ENCODE data around the gene PLEKHA7. TPM values are rescaled to one million over a fixed set of nuclear protein-coding genes. Genes with fewer than 3 reads are reported as not detected.

PLEKHA7 gene
- total and polyA plus RNA-seq, 5 donors from 2014 or later = 0.48 to 1.8 (median 0.73) TPM

DNA sequence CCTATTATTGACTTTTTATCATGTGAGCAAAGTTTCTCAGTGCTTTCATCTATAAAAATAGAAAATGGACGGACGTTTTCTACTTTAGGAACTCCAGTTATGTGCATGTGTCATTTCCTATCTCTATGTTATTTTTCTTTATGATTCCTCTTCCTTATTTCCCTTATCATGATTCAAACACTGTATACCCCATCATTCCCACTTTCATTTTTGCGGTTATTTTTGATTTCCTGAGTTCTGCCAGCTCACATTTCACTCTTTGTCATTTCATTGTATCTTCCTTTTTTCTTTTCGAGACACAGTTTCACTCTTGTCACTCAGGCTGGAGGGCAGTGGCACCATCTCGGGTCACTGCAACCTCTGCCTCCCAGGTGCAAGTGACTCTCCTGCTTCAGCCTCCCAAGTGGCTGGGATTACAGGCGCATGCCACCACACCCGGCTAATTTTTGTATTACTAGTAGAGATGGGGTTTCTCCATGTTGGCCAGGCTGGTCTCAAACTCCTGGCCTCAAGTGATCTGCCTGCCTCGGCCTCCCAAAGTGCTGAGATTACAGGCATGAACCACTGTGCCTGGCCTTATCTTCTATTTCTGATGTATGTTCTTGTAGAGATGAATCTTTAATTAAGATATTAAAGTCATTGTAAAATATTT lies 254.2 kb downstream of the PLEKHA7 start:
- Mint-ChIP-seq H3K27me3 (peaks cover 4% of the 10 kb centered on the region), H3K36me3 (peaks cover 25% of the 10 kb centered on the region), H3K27ac (peak overlapping the region in 2 of 3 donors; percentile 27 to 53), H3K4me3 (peak overlapping the region in 1 of 4 donors; percentile 86), H3K9me3 (no peaks in the 10 kb centered on the region), H3K4me1 (peaks cover 0 to 18% (median 9%) of the 10 kb centered on the region in 4 donors)
- no peak overlapping the region for H3K4me3 ChIP-seq (ENCODE audit: low read depth, low read length)
- ATAC-seq (ENCODE audit: low read depth in 2 of 2) (no peak), DNase-seq (no peak)
- H3K27ac ChIP-seq (ENCODE audit: insufficient read depth, low read length, poor library complexity, severe bottlenecking) = peak overlapping the region; percentile 30
- H3K27me3 ChIP-seq (ENCODE audit: control insufficient read depth, insufficient read depth, low read length) = no peaks in the 10 kb centered on the region
- peaks cover 27% of the 10 kb centered on the region for H3K36me3 ChIP-seq (ENCODE audit: control insufficient read depth, insufficient read depth, low read length)
- no peaks in the 10 kb centered on the region for H3K4me1 ChIP-seq (ENCODE audit: control insufficient read depth, insufficient read depth, low read length, poor library complexity, severe bottlenecking)
- H3K9me3 ChIP-seq (ENCODE audit: control insufficient read depth in 2 of 2, low read length in 2 of 2) = no peaks in the 10 kb centered on the region

DNA sequence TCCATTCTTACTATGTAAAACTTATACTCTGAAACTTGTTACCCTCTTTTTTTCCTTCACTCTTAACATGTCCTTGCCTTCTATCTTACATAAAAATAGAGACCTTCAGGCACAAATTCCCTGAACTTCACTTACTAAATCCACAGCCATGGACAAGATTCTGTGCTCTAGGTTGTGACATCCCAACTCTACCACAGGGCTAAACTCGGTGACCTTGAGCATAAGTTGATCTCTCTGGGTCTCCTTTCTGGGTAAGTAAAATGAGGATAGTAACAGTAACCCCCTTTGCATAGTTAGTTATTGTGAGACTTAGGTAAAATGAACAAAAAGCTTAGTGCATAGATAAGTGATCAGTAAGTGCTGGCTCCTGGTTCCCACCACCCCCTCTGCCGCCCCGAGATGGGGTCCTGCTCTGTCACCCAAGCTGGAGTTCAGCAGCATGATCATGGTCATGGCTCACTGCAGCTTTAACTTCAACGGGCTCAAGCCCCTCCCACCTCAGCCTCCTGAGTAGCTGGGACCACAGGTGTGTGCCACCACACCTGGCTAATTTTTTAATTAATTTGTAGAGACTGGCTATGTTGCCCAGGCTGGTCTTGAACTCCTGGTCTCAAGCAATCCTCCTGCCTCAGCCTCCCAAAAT lies 255.7 kb downstream of the PLEKHA7 start:
- no peak overlapping the region for H3K27ac ChIP-seq (ENCODE audit: insufficient read depth, low read length, poor library complexity, severe bottlenecking)
- ATAC-seq (ENCODE audit: low read depth in 2 of 2) = no peak
- H3K36me3 Mint-ChIP-seq = peaks cover 33% of the 10 kb centered on the region

DNA sequence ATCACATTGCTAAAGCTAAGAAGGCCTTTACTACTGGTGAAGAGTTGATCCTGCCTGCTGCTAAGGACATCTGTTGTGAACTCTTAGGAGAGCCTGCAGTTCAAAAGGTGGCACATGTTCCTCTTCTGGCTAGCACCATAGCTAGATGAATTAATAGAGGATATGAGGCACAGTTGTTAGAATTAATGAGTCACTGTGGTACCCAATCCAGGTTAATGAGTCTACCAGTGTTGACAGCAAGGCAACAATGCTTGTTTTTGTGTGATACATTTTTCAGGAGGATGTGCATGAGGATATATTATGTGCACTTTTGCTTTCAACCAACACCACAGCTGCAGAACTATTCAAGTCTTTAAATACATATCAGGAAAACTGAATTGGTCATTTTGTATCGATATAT lies 263.8 kb downstream of the PLEKHA7 start:
- Histone ChIP-seq H3K27ac (ENCODE audit: insufficient read depth, low read length, poor library complexity, severe bottlenecking) (no peak overlapping the region), H3K4me1 (ENCODE audit: control insufficient read depth, insufficient read depth, low read length, poor library complexity, severe bottlenecking) (peaks cover 5% of the 10 kb centered on the region), H3K36me3 (ENCODE audit: control insufficient read depth, insufficient read depth, low read length) (peaks cover 96% of the 10 kb centered on the region), H3K9me3 (ENCODE audit: control insufficient read depth in 2 of 2, low read length in 2 of 2) (no peaks in the 10 kb centered on the region), H3K27me3 (ENCODE audit: control insufficient read depth, insufficient read depth, low read length) (no peaks in the 10 kb centered on the region), H3K4me3 (ENCODE audit: low read depth, low read length) (no peak overlapping the region)
- Mint-ChIP-seq H3K4me3 (no peak overlapping the region), H3K27ac (peak overlapping the region in 2 of 3 donors; percentile 9 to 69), H3K27me3 (no peaks in the 10 kb centered on the region), H3K9me3 (peaks cover 0 to 1% (median 0%) of the 10 kb centered on the region in 7 donors), H3K4me1 (peaks cover 23 to 43% (median 29%) of the 10 kb centered on the region in 4 donors), H3K36me3 (peaks cover 58% of the 10 kb centered on the region)
- ATAC-seq (ENCODE audit: low read depth in 2 of 2) = no peak
- DNase-seq = no peak

More for the DNA sequence above, 255.7 kb downstream of the PLEKHA7 start:
- Histone ChIP-seq H3K4me3 (ENCODE audit: low read depth, low read length) (no peak overlapping the region), H3K9me3 (ENCODE audit: control insufficient read depth in 2 of 2, low read length in 2 of 2) (no peaks in the 10 kb centered on the region), H3K27me3 (ENCODE audit: control insufficient read depth, insufficient read depth, low read length) (no peaks in the 10 kb centered on the region), H3K4me1 (ENCODE audit: control insufficient read depth, insufficient read depth, low read length, poor library complexity, severe bottlenecking) (no peaks in the 10 kb centered on the region), H3K36me3 (ENCODE audit: control insufficient read depth, insufficient read depth, low read length) (peaks cover 39% of the 10 kb centered on the region)
- Mint-ChIP-seq H3K4me1 (peaks cover 4 to 18% (median 9%) of the 10 kb centered on the region in 4 donors), H3K27me3 (no peaks in the 10 kb centered on the region), H3K9me3 (peaks cover 0 to 1% (median 0%) of the 10 kb centered on the region in 7 donors), H3K4me3 (no peak overlapping the region), H3K27ac (peak overlapping the region in 1 of 3 donors; percentile 2)
- DNase-seq = no peak

DNA sequence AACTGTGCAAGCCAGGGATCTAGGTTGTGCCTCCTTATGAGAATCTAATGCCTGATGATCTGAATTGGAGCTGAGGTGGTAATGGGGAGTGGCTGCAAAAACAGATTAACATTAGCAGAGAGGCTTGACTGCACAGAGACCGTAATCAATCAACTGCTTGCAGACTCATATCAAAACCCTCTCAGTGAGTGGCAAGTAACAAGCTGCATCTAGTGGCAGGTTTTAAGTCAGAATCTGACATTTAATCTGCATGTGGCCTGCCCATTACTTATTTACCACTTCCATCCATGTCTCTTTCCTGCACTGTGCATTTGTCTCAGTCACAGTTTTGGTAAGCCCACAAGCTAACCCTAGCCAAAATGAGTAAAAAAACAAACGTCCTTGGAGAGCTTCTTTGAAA lies 264.5 kb downstream of the PLEKHA7 start:
- ATAC-seq (ENCODE audit: low read depth in 2 of 2) (no peak), DNase-seq (peak in 1 of 3 donors; percentile 13)
- no peaks in the 10 kb centered on the region for H3K9me3 ChIP-seq (ENCODE audit: control insufficient read depth in 2 of 2, low read length in 2 of 2)
- H3K27me3 Mint-ChIP-seq = no peaks in the 10 kb centered on the region
- peaks cover 27 to 50% (median 37%) of the 10 kb centered on the region in 4 donors for H3K4me1 Mint-ChIP-seq
- H3K27ac ChIP-seq (ENCODE audit: insufficient read depth, low read length, poor library complexity, severe bottlenecking) = no peak overlapping the region
- H3K4me1 ChIP-seq (ENCODE audit: control insufficient read depth, insufficient read depth, low read length, poor library complexity, severe bottlenecking) = peaks cover 10% of the 10 kb centered on the region
- no peak overlapping the region for H3K4me3 ChIP-seq (ENCODE audit: low read depth, low read length)
- H3K27me3 ChIP-seq (ENCODE audit: control insufficient read depth, insufficient read depth, low read length) = no peaks in the 10 kb centered on the region
- H3K4me3 Mint-ChIP-seq = no peak overlapping the region
- peak overlapping the region in 1 of 3 donors; percentile 49 for H3K27ac Mint-ChIP-seq
- peaks cover 63% of the 10 kb centered on the region for H3K36me3 Mint-ChIP-seq
- peaks cover 95% of the 10 kb centered on the region for H3K36me3 ChIP-seq (ENCODE audit: control insufficient read depth, insufficient read depth, low read length)
- H3K9me3 Mint-ChIP-seq = peaks cover 0 to 1% (median 0%) of the 10 kb centered on the region in 7 donors

DNA sequence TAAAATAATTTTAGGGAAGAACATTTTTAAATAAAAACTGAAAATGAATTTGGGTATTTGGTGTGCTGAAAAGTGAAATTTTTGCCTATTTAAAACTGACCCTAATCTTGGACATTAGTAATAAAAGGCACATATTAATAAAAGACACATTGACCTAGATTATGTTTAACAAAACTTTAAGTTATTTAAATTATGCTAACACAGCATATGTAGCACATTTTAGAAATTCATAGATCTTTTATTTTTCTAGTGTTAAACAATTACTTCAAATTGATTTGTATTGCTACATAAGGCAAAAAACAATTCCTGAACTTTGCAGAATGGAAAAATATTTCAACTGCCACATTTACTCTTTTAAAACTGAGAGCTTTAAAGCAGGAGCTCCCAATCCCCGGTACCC lies 265.1 kb downstream of the PLEKHA7 start:
- ATAC-seq (ENCODE audit: low read depth in 2 of 2) (no peak), DNase-seq (no peak)
- Mint-ChIP-seq H3K27me3 (no peaks in the 10 kb centered on the region), H3K4me1 (peaks cover 29 to 56% (median 42%) of the 10 kb centered on the region in 4 donors), H3K9me3 (peaks cover 0 to 1% (median 0%) of the 10 kb centered on the region in 7 donors), H3K36me3 (peaks cover 62% of the 10 kb centered on the region), H3K4me3 (no peak overlapping the region), H3K27ac (peak overlapping the region in 1 of 3 donors; percentile 49)
- H3K9me3 ChIP-seq (ENCODE audit: control insufficient read depth in 2 of 2, low read length in 2 of 2) = no peaks in the 10 kb centered on the region
- no peaks in the 10 kb centered on the region for H3K27me3 ChIP-seq (ENCODE audit: control insufficient read depth, insufficient read depth, low read length)
- H3K4me1 ChIP-seq (ENCODE audit: control insufficient read depth, insufficient read depth, low read length, poor library complexity, severe bottlenecking) = peaks cover 14% of the 10 kb centered on the region
- H3K27ac ChIP-seq (ENCODE audit: insufficient read depth, low read length, poor library complexity, severe bottlenecking) = peak overlapping the region; percentile 15
- H3K4me3 ChIP-seq (ENCODE audit: low read depth, low read length) = no peak overlapping the region
- H3K36me3 ChIP-seq (ENCODE audit: control insufficient read depth, insufficient read depth, low read length) = peaks cover 98% of the 10 kb centered on the region

DNA sequence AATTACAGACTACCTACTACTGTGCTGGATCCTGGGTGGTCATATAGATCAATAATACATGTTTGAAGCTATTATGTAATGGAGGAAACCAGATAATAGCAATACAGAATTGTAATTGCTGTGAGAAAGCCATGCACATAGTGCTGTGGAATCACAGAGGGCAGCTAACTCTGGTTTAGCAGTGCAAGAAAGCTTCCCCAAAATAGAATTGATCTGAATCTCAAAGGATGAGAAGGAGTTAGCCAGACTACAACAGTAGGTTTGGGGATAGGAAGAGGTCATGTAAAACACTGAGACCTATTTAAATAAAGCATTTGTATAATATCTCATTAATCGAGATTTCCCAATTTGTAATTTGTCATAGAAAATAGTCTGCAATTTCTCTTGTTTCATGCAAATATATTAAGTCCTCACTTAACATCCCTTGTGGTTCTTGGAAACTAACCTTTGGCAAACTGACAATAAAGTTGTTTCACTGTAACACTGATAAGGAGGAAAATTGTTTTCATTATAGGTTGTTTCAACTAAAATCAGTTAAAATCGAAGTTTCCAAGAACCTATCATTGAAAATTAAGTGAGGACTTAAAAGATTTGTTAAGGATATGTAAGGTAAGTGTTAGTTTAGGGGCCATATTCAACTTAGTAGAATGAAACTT lies 268.1 kb downstream of the PLEKHA7 start:
- ATAC-seq (ENCODE audit: low read depth in 2 of 2) = no peak
- peaks cover 85% of the 10 kb centered on the region for H3K36me3 ChIP-seq (ENCODE audit: control insufficient read depth, insufficient read depth, low read length)
- H3K4me3 ChIP-seq (ENCODE audit: low read depth, low read length) = no peak overlapping the region
- H3K9me3 ChIP-seq (ENCODE audit: control insufficient read depth in 2 of 2, low read length in 2 of 2) = no peaks in the 10 kb centered on the region
- H3K27me3 ChIP-seq (ENCODE audit: control insufficient read depth, insufficient read depth, low read length) = no peaks in the 10 kb centered on the region
- H3K9me3 Mint-ChIP-seq = no peaks in the 10 kb centered on the region
- peaks cover 40% of the 10 kb centered on the region for H3K4me1 ChIP-seq (ENCODE audit: control insufficient read depth, insufficient read depth, low read length, poor library complexity, severe bottlenecking)
- peaks cover 53% of the 10 kb centered on the region for H3K36me3 Mint-ChIP-seq
- H3K27me3 Mint-ChIP-seq = no peaks in the 10 kb centered on the region
- peak overlapping the region in 1 of 3 donors; percentile 61 for H3K27ac Mint-ChIP-seq
- peak overlapping the region in 1 of 4 donors; percentile 12 for H3K4me3 Mint-ChIP-seq
- peaks cover 42 to 78% (median 52%) of the 10 kb centered on the region in 4 donors for H3K4me1 Mint-ChIP-seq
- no peak for DNase-seq
- H3K27ac ChIP-seq (ENCODE audit: insufficient read depth, low read length, poor library complexity, severe bottlenecking) = no peak overlapping the region

DNA sequence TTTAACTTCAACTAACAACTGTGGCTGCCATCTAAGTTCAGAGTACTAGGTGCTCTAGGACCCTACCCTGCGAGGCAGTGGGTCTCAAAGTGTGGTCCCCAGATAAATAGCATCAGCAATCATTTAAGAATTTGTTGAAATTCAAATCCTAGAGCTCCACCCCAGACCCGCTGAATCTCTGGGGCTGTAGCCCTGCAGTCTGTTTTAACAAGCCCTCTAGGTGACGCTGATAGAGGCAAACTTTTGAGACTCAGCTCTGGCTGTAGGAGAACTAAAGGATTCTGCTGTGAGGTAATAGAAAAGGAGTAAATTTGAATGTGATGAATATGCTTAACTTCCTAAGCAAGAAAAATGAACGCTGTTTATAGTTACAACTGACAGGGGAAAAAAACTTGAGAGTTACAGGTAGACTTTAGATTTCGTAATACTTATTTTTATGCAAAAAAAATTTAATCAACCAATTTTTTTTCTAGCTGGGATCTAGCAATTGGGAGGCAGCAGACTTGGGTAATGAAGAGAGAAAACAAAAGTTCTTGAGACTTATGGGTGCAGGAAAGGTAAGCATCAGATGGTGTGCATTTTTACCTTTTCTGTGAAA lies 270.0 kb downstream of the PLEKHA7 start:
- no peak overlapping the region for H3K27ac ChIP-seq (ENCODE audit: insufficient read depth, low read length, poor library complexity, severe bottlenecking)
- DNase-seq (no peak), ATAC-seq (ENCODE audit: low read depth in 2 of 2) (no peak)
- Mint-ChIP-seq H3K9me3 (no peaks in the 10 kb centered on the region), H3K4me3 (peak overlapping the region in 2 of 4 donors; percentile 29 to 54), H3K27me3 (no peaks in the 10 kb centered on the region), H3K36me3 (peaks cover 37% of the 10 kb centered on the region), H3K27ac (peak overlapping the region in 1 of 3 donors; percentile 33), H3K4me1 (peaks cover 43 to 67% (median 49%) of the 10 kb centered on the region in 4 donors)
- no peaks in the 10 kb centered on the region for H3K27me3 ChIP-seq (ENCODE audit: control insufficient read depth, insufficient read depth, low read length)
- H3K9me3 ChIP-seq (ENCODE audit: control insufficient read depth in 2 of 2, low read length in 2 of 2) = no peaks in the 10 kb centered on the region
- H3K4me3 ChIP-seq (ENCODE audit: low read depth, low read length) = peak overlapping the region; percentile 15
- peaks cover 54% of the 10 kb centered on the region for H3K4me1 ChIP-seq (ENCODE audit: control insufficient read depth, insufficient read depth, low read length, poor library complexity, severe bottlenecking)
- H3K36me3 ChIP-seq (ENCODE audit: control insufficient read depth, insufficient read depth, low read length) = peaks cover 66% of the 10 kb centered on the region
